GM13976 (cell line): ENCODE results near the gene HS3ST1.

Experiments
- DNase-seq: peaks from one replicate; pipeline ENCODE4 v3.0.0; 2012; ENCODE audit warnings: low spot score
- CTCF ChIP-seq: IDR thresholded peaks from 2 replicates; pipeline ENCODE4 v1.5.1; 2012; ENCODE audit warnings: borderline replicate concordance, mild to moderate bottlenecking; ENCODE audit not compliant: insufficient read depth; ENCODE audit errors: extremely low read depth, missing control alignments, control extremely low read depth
- in situ Hi-C: fragments of 300-500 bp; cut with MboI; formaldehyde crosslinking; loops from one replicate; pipeline ENCODE4 v1.12.0; 2022; ENCODE audit warnings: low sequenced_read_pairs, mixed read lengths, inconsistent platforms; ENCODE audit not compliant: unreplicated experiment

HS3ST1 gene

DNA sequence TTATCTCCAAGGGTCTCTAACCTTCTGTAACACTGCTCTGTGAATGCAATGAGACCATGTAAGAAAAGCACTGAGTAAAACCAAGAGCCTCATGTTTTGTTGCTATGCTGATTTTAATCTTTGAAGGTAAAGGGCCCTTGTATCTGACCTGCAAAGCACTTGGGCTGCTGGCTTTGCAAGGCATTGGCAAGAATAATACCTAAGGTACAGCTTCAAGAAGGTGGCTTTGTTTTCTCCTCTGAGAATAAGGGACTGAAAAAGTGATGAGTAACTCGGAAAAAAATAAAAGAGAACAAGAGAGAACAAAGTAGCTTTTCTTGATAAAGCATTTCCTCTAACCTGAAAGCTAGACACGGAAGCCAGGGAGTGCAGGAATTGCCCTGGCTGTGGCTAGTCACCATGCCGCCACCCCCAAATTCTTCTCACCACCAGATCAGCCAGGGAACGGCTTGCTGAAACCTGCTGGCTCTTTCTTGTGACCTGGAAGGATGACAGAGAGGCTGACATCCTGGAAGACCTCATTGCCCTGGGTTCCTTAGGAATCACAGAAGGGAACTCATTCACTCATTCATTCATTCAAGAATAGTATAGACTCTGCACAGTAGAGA, 41.8 kb upstream of the HS3ST1 start:
- peak; percentile 13 for DNase-seq
- TF ChIP-seq CTCF, result no peak
- in situ Hi-C loops, result no loop called here

DNA sequence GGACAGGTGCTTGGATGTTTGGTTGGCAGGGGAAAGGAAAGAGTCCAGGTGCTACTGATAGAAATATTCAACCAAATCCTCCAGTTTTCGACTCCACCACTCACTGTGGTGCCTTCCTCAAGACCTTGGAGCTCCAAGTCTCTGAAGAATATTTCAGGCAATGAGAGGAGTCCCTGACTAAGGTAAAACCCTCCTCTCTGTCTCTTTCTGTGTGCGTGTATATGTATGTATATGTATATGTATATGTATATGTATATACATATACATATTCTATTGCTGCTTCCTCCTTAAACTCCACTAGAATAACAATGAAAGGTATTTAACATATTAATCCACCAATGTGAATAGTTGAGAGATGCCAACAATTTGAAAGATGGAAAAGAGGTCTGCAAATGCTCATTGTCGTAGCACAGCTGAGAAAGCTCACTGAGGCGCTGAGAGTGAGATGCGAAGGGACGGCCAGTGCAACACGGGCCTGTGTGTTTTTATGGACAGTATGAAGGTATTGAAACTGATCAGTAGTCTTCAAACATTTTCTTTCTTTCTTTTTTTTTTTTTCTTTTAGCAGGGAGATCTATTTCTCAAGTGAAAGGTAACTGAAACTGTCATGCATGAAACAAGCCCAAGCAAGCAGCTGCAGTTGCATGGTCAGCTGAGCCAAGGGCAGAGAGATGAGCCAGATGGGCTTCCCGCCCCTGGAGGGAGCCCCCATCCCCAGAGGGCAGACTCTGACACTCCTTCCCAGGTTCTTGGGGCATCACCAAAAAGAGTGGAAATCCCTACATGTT, 41.1 kb upstream of the HS3ST1 start:
- in situ Hi-C loops, result no loop called here
- no peak for DNase-seq
- no peak for TF ChIP-seq CTCF

GRCh38 chr4:11468901-11469300, 40.2 kb upstream of the HS3ST1 start:
- TF ChIP-seq CTCF, result no peak
- in situ Hi-C loops, result no loop called here
- no peak for DNase-seq

DNA sequence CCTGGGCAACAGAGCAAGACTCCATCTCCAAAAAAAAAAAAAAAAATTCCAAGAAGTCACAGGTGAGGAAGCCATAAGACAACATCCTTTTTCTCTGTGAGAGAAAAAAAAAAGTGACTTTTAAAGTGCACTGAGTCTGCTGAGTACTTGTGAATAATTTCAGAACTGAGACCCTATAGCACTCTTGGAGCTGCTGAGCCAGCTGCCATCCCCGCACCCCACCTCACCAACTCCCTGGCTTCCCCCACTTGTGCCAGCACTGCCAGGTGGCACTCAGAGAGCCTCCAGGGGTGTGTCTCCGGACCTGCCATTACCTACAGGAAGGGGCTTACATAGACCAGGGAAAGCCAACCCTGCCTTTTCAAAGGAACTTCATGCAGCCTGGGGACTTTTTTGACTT, 39.2 kb upstream of the HS3ST1 start:
- no peak for TF ChIP-seq CTCF
- no peak for DNase-seq
- in situ Hi-C loops, result no loop called here

DNA sequence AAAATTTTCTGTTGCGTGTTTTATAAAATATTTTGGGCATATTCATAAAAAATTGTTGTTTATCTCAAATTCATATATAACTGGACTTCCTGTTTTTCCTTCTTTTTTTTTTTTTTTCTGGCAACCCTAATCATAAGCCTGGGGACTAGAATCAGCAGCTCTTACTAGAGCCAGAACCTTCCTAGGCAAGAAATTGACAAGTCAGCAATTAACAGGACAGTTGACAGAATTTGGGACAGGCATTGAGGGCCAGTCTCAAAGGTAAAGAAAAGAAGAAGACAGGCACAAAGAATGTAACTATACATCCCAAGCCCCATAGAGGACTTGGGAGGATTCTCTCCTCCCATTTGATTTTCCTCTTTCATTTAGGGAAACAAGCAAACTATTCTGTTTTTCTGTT, 35.0 kb upstream of the HS3ST1 start:
- in situ Hi-C loops, result no loop called here
- no peak for TF ChIP-seq CTCF

GRCh38 chr4:11456401-11456800, 27.7 kb upstream of the HS3ST1 start:
- in situ Hi-C loops, result no loop called here
- no peak for TF ChIP-seq CTCF
- DNase-seq, result no peak

More for the DNA sequence above, 35.0 kb upstream of the HS3ST1 start:
- DNase-seq, result no peak
